Gastroesophageal sphincter (tissue), 4 donors: ENCODE data around the gene PPP1R27. TPM values are rescaled to one million over a fixed set of nuclear protein-coding genes. Genes with fewer than 3 reads are reported as not detected.

Source experiments
- ATAC-seq: fragments of 150-250 bp; one replicate; pipeline ENCODE4 v1.9.1; 2016; ENCODE audit warnings: mild to moderate bottlenecking, moderate library complexity
- H3K27ac ChIP-seq, 4 donors: fragments of 200-600 bp; sonication (generic) in 3 of 4; 1 replicate in 3 of 4; 2 replicates in 1 of 4; pipeline ENCODE4 v1.5.1; 2016 to 2019
- H3K27me3 ChIP-seq: fragments of 200-600 bp; sonication (generic); one replicate; pipeline ENCODE4 v1.5.1; 2019
- H3K36me3 ChIP-seq, 2 donors: fragments of 200-600 bp; sonication (generic); one replicate each; pipeline ENCODE4 v1.5.1; 2019; ENCODE audit warnings: control low read depth in 1 of 2
- H3K4me1 ChIP-seq, 3 donors: fragments of 200-600 bp; sonication (generic); 1 replicate in 2 of 3; 2 replicates in 1 of 3; pipeline ENCODE4 v1.5.1; 2016 to 2019; ENCODE audit warnings: control low read depth in 2 of 3
- H3K4me3 ChIP-seq, 2 donors: fragments of 200-600 bp; sonication (generic); one replicate each; pipeline ENCODE4 v1.5.1; 2019; ENCODE audit warnings: mild to moderate bottlenecking in 1 of 2, moderate library complexity in 1 of 2
- H3K9me3 ChIP-seq, 3 donors: fragments of 200-600 bp; sonication (generic); one replicate each; pipeline ENCODE4 v1.5.1; 2017 to 2019; ENCODE audit warnings: control low read depth in 2 of 3
- CTCF ChIP-seq, 4 experiments: fragments of 200-600 bp in 2 of 4; fragments of 450-650 bp in 2 of 4; sonication (generic) in 1 of 4; IDR thresholded peaks; one replicate each; pipeline ENCODE4 v1.5.1; 2017 to 2019; ENCODE audit warnings: antibody characterized with exemption in 4 of 4, mild to moderate bottlenecking in 2 of 4, moderate library complexity in 2 of 4
- EP300 ChIP-seq: sonication (generic); formaldehyde crosslinking; IDR thresholded peaks from one replicate; pipeline ENCODE4 v1.6.1; 2017; ENCODE audit warnings: antibody characterized with exemption, mild to moderate bottlenecking
- POLR2A ChIP-seq, 2 donors: fragments of 450-650 bp; IDR thresholded peaks; one replicate each; pipeline ENCODE4 v1.6.1; 2017; ENCODE audit warnings: antibody characterized with exemption in 2 of 2, mild to moderate bottlenecking in 2 of 2, moderate library complexity in 1 of 2
- POLR2AphosphoS5 ChIP-seq: sonication (generic); formaldehyde crosslinking; IDR thresholded peaks from one replicate; pipeline ENCODE4 v1.6.1; 2017; ENCODE audit warnings: antibody characterized with exemption
- WGBS, 2 donors: methylation state at CpG; one replicate each; pipeline ENCODE4 v1.1.5; 2018; ENCODE audit warnings: low coverage in 1 of 2; 5-methylcytosine and 5-hydroxymethylcytosine counted together
- total RNA-seq, 4 donors: library from RNA; depleted of rRNA; stranded (reverse); fragments of >200 nt; gene quantifications; one replicate each; pipeline ENCODE4 v1.1.0, GENCODE V29; 2016

PPP1R27 gene
- total RNA-seq, 4 donors from 2014 or later, result not detected

GRCh38 chr17:81802048-81802758 is 32.6 kb downstream of the PPP1R27 start:
- TF ChIP-seq CTCF (IDR thresholded peaks at IDR 0.05) (no peak), POLR2AphosphoS5 (no peak), EP300 (no peak), POLR2A (IDR thresholded peaks at IDR 0.05) (no peak)
- no peak for ATAC-seq
- Histone ChIP-seq H3K27me3 (peaks cover 81% of the 10 kb centered on the region), H3K4me3 (no peak overlapping the region), H3K27ac (no peak overlapping the region), H3K9me3 (no peaks in the 10 kb centered on the region), H3K36me3 (no peaks in the 10 kb centered on the region), H3K4me1 (peaks cover 0 to 19% (median 11%) of the 10 kb centered on the region in 3 donors)
- 76% methylated on average over 7 of the region's 9 CpGs; no CpG with 5 or more reads in 1 of the 2 donors for WGBS, 2 donors

GRCh38 chr17:81801327-81801726 is 33.5 kb downstream of the PPP1R27 start:
- 76 to 88% methylated on average over 3 to 9 of the region's 9 CpGs for WGBS, 2 donors
- no peaks in the 10 kb centered on the region for H3K9me3 ChIP-seq

GRCh38 chr17:81794509-81794908 is 40.3 kb downstream of the PPP1R27 start:
- no peak overlapping the region for H3K27ac ChIP-seq

More at GRCh38 chr17:81801327-81801726, 33.5 kb downstream of the PPP1R27 start:
- ATAC-seq, result no peak
- TF ChIP-seq POLR2AphosphoS5 (no peak), CTCF (IDR thresholded peaks at IDR 0.05) (no peak), POLR2A (IDR thresholded peaks at IDR 0.05) (no peak), EP300 (no peak)
- Histone ChIP-seq H3K36me3 (no peaks in the 10 kb centered on the region), H3K27ac (no peak overlapping the region), H3K4me1 (peaks cover 0 to 19% (median 11%) of the 10 kb centered on the region in 3 donors), H3K27me3 (peaks cover 72% of the 10 kb centered on the region), H3K4me3 (no peak overlapping the region)

GRCh38 chr17:81794074-81794476 is 40.8 kb downstream of the PPP1R27 start:
- no peaks in the 10 kb centered on the region for H3K36me3 ChIP-seq
- H3K4me1 ChIP-seq, result no peaks in the 10 kb centered on the region
- no peaks in the 10 kb centered on the region for H3K9me3 ChIP-seq
- no peak overlapping the region for H3K4me3 ChIP-seq
- H3K27me3 ChIP-seq, result peaks cover 34% of the 10 kb centered on the region
- ATAC-seq, result no peak
- no peak overlapping the region for H3K27ac ChIP-seq
- WGBS, 2 donors, result 78 to 96% methylated on average over 3 of the region's 3 CpGs
- no peak for TF ChIP-seq CTCF (IDR thresholded peaks at IDR 0.05)
- TF ChIP-seq EP300, result no peak
- TF ChIP-seq POLR2A (IDR thresholded peaks at IDR 0.05), result no peak
- no peak for TF ChIP-seq POLR2AphosphoS5

More at GRCh38 chr17:81794509-81794908, 40.3 kb downstream of the PPP1R27 start:
- H3K4me1 ChIP-seq, result no peaks in the 10 kb centered on the region
- H3K36me3 ChIP-seq, result no peaks in the 10 kb centered on the region
- WGBS, 2 donors, result 23 to 46% methylated on average over 4 to 6 of the region's 8 CpGs
- no peak for TF ChIP-seq POLR2AphosphoS5
- no peak for TF ChIP-seq CTCF (IDR thresholded peaks at IDR 0.05)
- no peak for TF ChIP-seq EP300
- TF ChIP-seq POLR2A (IDR thresholded peaks at IDR 0.05), result no peak
- ATAC-seq, result no peak
- H3K4me3 ChIP-seq, result no peak overlapping the region
- no peaks in the 10 kb centered on the region for H3K9me3 ChIP-seq
- H3K27me3 ChIP-seq, result peaks cover 38% of the 10 kb centered on the region
